GM21723 (cell line): ENCODE results near the gene KRT85.
"Not testable (repeated sequence)": the region's sequence is repeated elsewhere in the genome, so short reads cannot be mapped to it uniquely, and the experiment has no call there.

Source experiments
- ATAC-seq: cut with Tn5 transposase; IDR thresholded peaks from one replicate; pipeline ENCODE4 v1.9.1; 2021; ENCODE audit warnings: mild to moderate bottlenecking, moderate library complexity; ENCODE audit not compliant: unreplicated experiment

Gene KRT85

GRCh38 chr12:52366738-52367485, at the start of gene KRT85:
KRT85 (minus strand) TSS chr12:52367481; CDS start chr12:52367405, 76 bp downstream.
- ATAC-seq: no peak

- ATAC-seq: no peak
Observed at GRCh38 chr12:52416795-52417194, 49.5 kb upstream of the KRT85 start.

- ATAC-seq: no peak
Observed at GRCh38 chr12:52415870-52416750, 48.8 kb upstream of the KRT85 start.

GRCh38 chr12:52414936-52415335, 47.7 kb upstream of the KRT85 start:
- ATAC-seq: no peak

- no peak for ATAC-seq
Observed at GRCh38 chr12:52413782-52414345, 46.6 kb upstream of the KRT85 start.

GRCh38 chr12:52413202-52413601, 45.9 kb upstream of the KRT85 start:
- no peak for ATAC-seq

GRCh38 chr12:52411815-52412214, 44.5 kb upstream of the KRT85 start:
- ATAC-seq: no peak

- not testable (repeated sequence) for ATAC-seq
Observed at GRCh38 chr12:52410589-52411248, 43.4 kb upstream of the KRT85 start.

GRCh38 chr12:52407918-52408317, 40.6 kb upstream of the KRT85 start:
- no peak for ATAC-seq

GRCh38 chr12:52405922-52406385, 38.7 kb upstream of the KRT85 start, which contains the start of gene KRT82:
KRT82 (minus strand) TSS chr12:52406335; CDS start chr12:52406277, 58 bp downstream.
- no peak for ATAC-seq

- ATAC-seq: no peak
Observed at GRCh38 chr12:52404951-52405350, 37.7 kb upstream of the KRT85 start.

- no peak for ATAC-seq
Observed at GRCh38 chr12:52403561-52403960, 36.3 kb upstream of the KRT85 start.

GRCh38 chr12:52402873-52403540, 35.7 kb upstream of the KRT85 start:
- no peak for ATAC-seq

- ATAC-seq: no peak
Observed at GRCh38 chr12:52402377-52402776, 35.1 kb upstream of the KRT85 start.

GRCh38 chr12:52401926-52402325, 34.6 kb upstream of the KRT85 start:
- ATAC-seq: no peak

GRCh38 chr12:52401526-52401925, 34.2 kb upstream of the KRT85 start:
- no peak for ATAC-seq

- no peak for ATAC-seq
Observed at GRCh38 chr12:52400906-52401305, 33.6 kb upstream of the KRT85 start.

- no peak for ATAC-seq
Observed at GRCh38 chr12:52399756-52400155, 32.5 kb upstream of the KRT85 start.

- no peak for ATAC-seq
Observed at GRCh38 chr12:52398176-52398575, 30.9 kb upstream of the KRT85 start.

GRCh38 chr12:52396656-52397055, 29.4 kb upstream of the KRT85 start:
- no peak for ATAC-seq
